Transverse colon (tissue), 4 donors: ENCODE results near the gene SETD5.

Experiments
- EP300 ChIP-seq: sonication (generic); formaldehyde crosslinking; IDR thresholded peaks from one replicate; pipeline ENCODE4 v1.6.1; 2017; ENCODE audit warnings: antibody characterized with exemption, low read depth
- POLR2AphosphoS5 ChIP-seq, 3 donors: sonication (generic); formaldehyde crosslinking; IDR thresholded peaks; one replicate each; pipeline ENCODE4 v1.6.1; 2016; ENCODE audit warnings: antibody characterized with exemption in 3 of 3
- TF ChIP-seq, protein P1 (sequence below), 5 experiments: fragments of 200-600 bp in 3 of 5; fragments of 450-650 bp in 2 of 5; sonication (generic) in 3 of 5; IDR thresholded peaks; 1 replicate in 2 of 5; 2 replicates in 3 of 5; pipeline ENCODE4 v1.5.1; 2016 to 2017; ENCODE audit warnings: antibody characterized with exemption in 5 of 5, inconsistent platforms in 3 of 5, mild to moderate bottlenecking in 2 of 5, moderate library complexity in 1 of 5

DNA sequence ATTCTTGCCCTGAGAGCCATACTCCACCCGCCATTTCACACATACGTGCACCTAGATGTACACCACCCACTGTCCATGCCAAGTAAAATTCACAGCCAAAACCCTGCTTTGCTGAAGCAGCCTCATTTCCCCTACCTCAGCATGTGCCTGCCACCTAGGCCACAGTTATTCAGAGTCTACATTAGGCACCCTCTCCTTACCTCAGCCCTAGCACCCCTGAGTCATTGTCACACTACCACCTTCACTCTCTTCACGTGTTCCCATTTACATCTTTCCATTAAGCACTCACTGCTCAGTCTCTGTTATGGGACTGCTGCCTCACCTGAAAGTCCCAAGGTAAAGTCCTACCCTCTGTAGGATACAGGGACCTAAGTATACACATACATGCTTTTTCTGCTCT lies 70.0 kb downstream of the SETD5 start:
- TF ChIP-seq POLR2AphosphoS5 (IDR thresholded peaks at IDR 0.05), result no peak
- no peak for TF ChIP-seq EP300
- TF ChIP-seq, protein P1, sequence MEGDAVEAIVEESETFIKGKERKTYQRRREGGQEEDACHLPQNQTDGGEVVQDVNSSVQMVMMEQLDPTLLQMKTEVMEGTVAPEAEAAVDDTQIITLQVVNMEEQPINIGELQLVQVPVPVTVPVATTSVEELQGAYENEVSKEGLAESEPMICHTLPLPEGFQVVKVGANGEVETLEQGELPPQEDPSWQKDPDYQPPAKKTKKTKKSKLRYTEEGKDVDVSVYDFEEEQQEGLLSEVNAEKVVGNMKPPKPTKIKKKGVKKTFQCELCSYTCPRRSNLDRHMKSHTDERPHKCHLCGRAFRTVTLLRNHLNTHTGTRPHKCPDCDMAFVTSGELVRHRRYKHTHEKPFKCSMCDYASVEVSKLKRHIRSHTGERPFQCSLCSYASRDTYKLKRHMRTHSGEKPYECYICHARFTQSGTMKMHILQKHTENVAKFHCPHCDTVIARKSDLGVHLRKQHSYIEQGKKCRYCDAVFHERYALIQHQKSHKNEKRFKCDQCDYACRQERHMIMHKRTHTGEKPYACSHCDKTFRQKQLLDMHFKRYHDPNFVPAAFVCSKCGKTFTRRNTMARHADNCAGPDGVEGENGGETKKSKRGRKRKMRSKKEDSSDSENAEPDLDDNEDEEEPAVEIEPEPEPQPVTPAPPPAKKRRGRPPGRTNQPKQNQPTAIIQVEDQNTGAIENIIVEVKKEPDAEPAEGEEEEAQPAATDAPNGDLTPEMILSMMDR (IDR thresholded peaks at IDR 0.05), result no peak
